ENCODE data around the gene LGALS7B. TPM values are rescaled to one million over a fixed set of nuclear protein-coding genes. Genes with fewer than 3 reads are reported as not detected.

The LGALS7B gene
- polyA plus RNA-seq, 1 of the 3 experiments (the other 2 are of a cell fraction), result not detected

GRCh38 chr19:38793671-38794070 is 4.7 kb downstream of the LGALS7B start:
- 77% methylated on average over 5 of the region's 5 CpGs for WGBS (ENCODE audit: low lambda C conversion rate)
- ChIA-PET CTCF (interaction anchor here (1.4 kb wide), 1 partner anchor 136 kb away, joined by 5 read pairs; the partner anchor contains the start of genes MRPS12 and SARS2), POLR2A (no interaction called here)

GRCh38 chr19:38795549-38795948 is 6.5 kb downstream of the LGALS7B start:
- POLR2A ChIA-PET, result no interaction called here
- H3K4me3 ChIP-seq (ENCODE audit: low read depth in 2 of 2, low read length in 1 of 2), result no peak overlapping the region
- H3K9ac ChIP-seq, result no peak overlapping the region
- no peaks in the 10 kb centered on the region for H3K79me2 ChIP-seq (ENCODE audit: insufficient read depth)
- H3K27me3 ChIP-seq (ENCODE audit: insufficient read depth), result no peaks in the 10 kb centered on the region
- no peaks in the 10 kb centered on the region for H3K4me1 ChIP-seq (ENCODE audit: control insufficient read depth in 1 of 2, insufficient read depth in 2 of 2, low read depth in 1 of 2, low read length in 1 of 2)
- WGBS (ENCODE audit: low lambda C conversion rate), result 65% methylated on average over 4 of the region's 4 CpGs
- H4K20me1 ChIP-seq (ENCODE audit: insufficient read depth), result no peaks in the 10 kb centered on the region
- no peak for DNase-seq
- H3K36me3 ChIP-seq (replicated peaks in 1 of 2; ENCODE audit: control insufficient read depth in 1 of 2, insufficient read depth in 2 of 2, low read length in 1 of 2), result no peaks in the 10 kb centered on the region
- no peaks in the 10 kb centered on the region for H3F3A ChIP-seq (replicated peaks; ENCODE audit: insufficient read depth)
- no peak overlapping the region for H3K4me2 ChIP-seq
- H3K27ac ChIP-seq (ENCODE audit: low read depth in 2 of 2, low read length in 1 of 2), result no peak overlapping the region
- CTCF ChIA-PET, result no interaction called here
- no peak overlapping the region for H2AFZ ChIP-seq (ENCODE audit: low read depth)
- H3K9me2 ChIP-seq, result no peaks in the 10 kb centered on the region
- H3K9me3 ChIP-seq, result no peaks in the 10 kb centered on the region
- TF ChIP-seq YY1 (IDR thresholded peaks at IDR 0.05; ENCODE audit: low read depth), result no peak
- no peak for TF ChIP-seq ZBTB33 (IDR thresholded peaks at IDR 0.05; ENCODE audit: borderline replicate concordance, low read depth)
- no peak for TF ChIP-seq EZH2phosphoT487 (IDR thresholded peaks at IDR 0.05; ENCODE audit: borderline replicate concordance, low read depth)
- TF ChIP-seq REST (IDR thresholded peaks at IDR 0.05; ENCODE audit: low read depth, low read length), result no peak
- no peak for TF ChIP-seq RAD21 (IDR thresholded peaks at IDR 0.05; ENCODE audit: low read length)
- TF ChIP-seq FOSL2 (IDR thresholded peaks at IDR 0.05; ENCODE audit: borderline replicate concordance, low read depth), result no peak
- no peak for TF ChIP-seq CTCF (IDR thresholded peaks at IDR 0.05)

More at GRCh38 chr19:38793671-38794070, 4.7 kb downstream of the LGALS7B start:
- Histone ChIP-seq H3K4me1 (ENCODE audit: control insufficient read depth in 1 of 2, insufficient read depth in 2 of 2, low read depth in 1 of 2, low read length in 1 of 2) (no peaks in the 10 kb centered on the region), H3K27me3 (ENCODE audit: insufficient read depth) (no peaks in the 10 kb centered on the region), H3K79me2 (ENCODE audit: insufficient read depth) (no peaks in the 10 kb centered on the region), H3F3A (replicated peaks; ENCODE audit: insufficient read depth) (no peaks in the 10 kb centered on the region), H2AFZ (ENCODE audit: low read depth) (no peak overlapping the region), H3K4me2 (no peak overlapping the region), H3K9me3 (no peaks in the 10 kb centered on the region), H3K27ac (ENCODE audit: low read depth in 2 of 2, low read length in 1 of 2) (no peak overlapping the region), H3K9me2 (no peaks in the 10 kb centered on the region), H3K36me3 (replicated peaks in 1 of 2; ENCODE audit: control insufficient read depth in 1 of 2, insufficient read depth in 2 of 2, low read length in 1 of 2) (no peaks in the 10 kb centered on the region), H3K9ac (no peak overlapping the region), H3K4me3 (ENCODE audit: low read depth in 2 of 2, low read length in 1 of 2) (no peak overlapping the region), H4K20me1 (ENCODE audit: insufficient read depth) (no peaks in the 10 kb centered on the region)
- DNase-seq, result no peak
- TF ChIP-seq RAD21 (IDR thresholded peaks at IDR 0.05; ENCODE audit: low read length), result no peak
- TF ChIP-seq CTCF (IDR thresholded peaks at IDR 0.05), result no peak
- TF ChIP-seq MEF2A (IDR thresholded peaks at IDR 0.05; ENCODE audit: borderline replicate concordance, low read depth), result no peak
- TF ChIP-seq CHD2 (IDR thresholded peaks at IDR 0.05; ENCODE audit: low read length, partially characterized antibody), result no peak
- no peak for TF ChIP-seq SMC3 (IDR thresholded peaks at IDR 0.05; ENCODE audit: low read depth, low read length)
- TF ChIP-seq FOXJ3 (CRISPR knock-in tag; IDR thresholded peaks at IDR 0.05), result no peak
- TF ChIP-seq TAF1 (IDR thresholded peaks at IDR 0.05; ENCODE audit: borderline replicate concordance, low read depth, low read length), result no peak
- TF ChIP-seq MXI1 (IDR thresholded peaks at IDR 0.05; ENCODE audit: low read depth, low read length), result no peak
- TF ChIP-seq RFX5 (IDR thresholded peaks at IDR 0.05; ENCODE audit: low read length), result no peak
- no peak for TF ChIP-seq NFIC (IDR thresholded peaks at IDR 0.05; ENCODE audit: borderline replicate concordance)
- TF ChIP-seq JUND (IDR thresholded peaks at IDR 0.05), result no peak
- TF ChIP-seq USF1 (IDR thresholded peaks at IDR 0.05; ENCODE audit: borderline replicate concordance, low read depth), result no peak

Data from SK-N-SH (cell line).